DMS 273 (cell line): Measurements from ENCODE around the gene AIDA.
"Not testable (repeated sequence)": the region's sequence is repeated elsewhere in the genome, so short reads cannot be mapped to it uniquely, and the experiment has no call there.

Experiments
- DNase-seq: peaks from one replicate; lab custom pipeline; 2025; ENCODE audit not compliant: unreplicated experiment; lab: John Stamatoyannopoulos, UW

AIDA gene

GRCh38 chr1:222712253-222713090 lies at the start of gene AIDA, which contains the start of gene BROX:
TSS of gene AIDA (minus strand) at chr1:222712491. CDS start at chr1:222712317, 174 bp downstream.
TSS of gene BROX (plus strand) at chr1:222712564. CDS start at chr1:222715700, 3,136 bp downstream.
- DNase-seq = peak; percentile 94

- DNase-seq = no peak
Measured at GRCh38 chr1:222761083-222761482, 48.8 kb upstream of the AIDA start.

GRCh38 chr1:222759451-222760035 lies 47.3 kb upstream of the AIDA start:
- DNase-seq = no peak

- no peak for DNase-seq
Measured at GRCh38 chr1:222757646-222758268, 45.5 kb upstream of the AIDA start.

GRCh38 chr1:222754366-222755139 lies 42.3 kb upstream of the AIDA start:
- DNase-seq = no peak

- no peak for DNase-seq
Measured at GRCh38 chr1:222751255-222751654, 39.0 kb upstream of the AIDA start.

GRCh38 chr1:222750651-222751050 lies 38.4 kb upstream of the AIDA start:
- DNase-seq = no peak

GRCh38 chr1:222749927-222750326 lies 37.6 kb upstream of the AIDA start:
- peak; percentile 28 for DNase-seq

GRCh38 chr1:222741630-222742457 lies 29.6 kb upstream of the AIDA start:
- not testable (repeated sequence) for DNase-seq

GRCh38 chr1:222739929-222740328 lies 27.6 kb upstream of the AIDA start:
- no peak for DNase-seq

- no peak for DNase-seq
Measured at GRCh38 chr1:222739465-222739864, 27.2 kb upstream of the AIDA start.

GRCh38 chr1:222736972-222737371 lies 24.7 kb upstream of the AIDA start, which contains the start of gene FAM177B:
TSS of gene FAM177B (plus strand) at chr1:222737202. CDS start at chr1:222746546, 9,344 bp downstream.
- DNase-seq = no peak

- no peak for DNase-seq
Measured at GRCh38 chr1:222736470-222736869, 24.2 kb upstream of the AIDA start.

- no peak for DNase-seq
Measured at GRCh38 chr1:222734740-222735139, 22.4 kb upstream of the AIDA start.

GRCh38 chr1:222732216-222733159 lies 20.2 kb upstream of the AIDA start:
- no peak for DNase-seq

- no peak for DNase-seq
Measured at GRCh38 chr1:222730866-222731265, 18.6 kb upstream of the AIDA start.

- DNase-seq = no peak
Measured at GRCh38 chr1:222728746-222729145, 16.5 kb upstream of the AIDA start.

GRCh38 chr1:222716393-222716792 lies 4.1 kb upstream of the AIDA start:
- no peak for DNase-seq
